NOMO-1 (cell line): ENCODE data around the gene MAGI1.

ENCODE experiments used
- DNase-seq, 2 experiments: peaks; one replicate each; lab custom pipeline; 2025; ENCODE audit not compliant: unreplicated experiment in 2 of 2; lab: John Stamatoyannopoulos, UW

MAGI1 gene

DNA sequence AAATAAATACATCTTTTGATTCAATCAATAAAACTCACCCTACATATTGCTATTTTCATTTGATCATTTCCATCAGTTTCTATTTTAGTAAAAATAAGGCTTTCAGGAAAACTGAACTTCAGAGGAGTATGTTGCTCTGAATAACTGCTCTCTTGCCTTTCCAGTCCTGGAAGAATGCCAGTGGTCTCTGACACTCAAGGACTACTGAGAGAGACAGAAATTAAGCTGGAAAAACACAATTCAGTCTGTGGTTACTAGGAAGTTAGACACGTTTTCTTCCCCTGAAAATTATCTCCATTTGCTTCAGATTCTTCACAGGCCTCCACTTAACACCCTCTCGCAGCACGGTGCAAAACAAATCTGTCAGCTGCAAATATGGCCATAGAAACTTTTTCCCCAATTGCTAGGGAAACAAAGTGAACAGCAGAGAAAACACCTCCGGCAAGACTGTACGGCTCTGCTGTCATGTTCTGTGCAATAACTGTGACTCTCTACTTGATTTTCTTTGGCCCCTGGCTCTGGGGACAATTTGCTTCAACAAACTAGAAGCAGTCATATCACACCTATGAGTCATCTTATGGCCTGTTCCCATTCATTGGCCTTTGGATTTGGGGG is 353.0 kb downstream of the MAGI1 start:
- DNase-seq, result no peak

DNA sequence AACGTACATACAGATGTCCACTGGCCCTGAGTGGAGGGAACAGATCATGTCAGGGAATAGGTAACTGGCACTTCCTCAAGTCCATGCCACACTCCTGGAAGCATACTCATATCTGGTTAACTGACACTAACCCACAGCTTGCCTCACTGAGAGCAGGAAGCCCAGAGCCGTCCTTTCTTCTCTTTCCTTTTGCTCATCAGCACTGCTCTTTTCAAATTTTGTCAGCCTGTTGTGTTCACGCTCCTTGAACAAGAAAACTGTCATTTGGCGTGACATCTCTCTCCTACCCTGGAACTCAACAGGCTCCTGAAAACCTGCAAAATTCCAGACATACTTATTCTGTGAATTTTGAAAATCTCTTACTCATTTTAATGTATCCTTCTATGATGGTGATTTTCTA is 360.2 kb downstream of the MAGI1 start:
- DNase-seq, result no peak

DNA sequence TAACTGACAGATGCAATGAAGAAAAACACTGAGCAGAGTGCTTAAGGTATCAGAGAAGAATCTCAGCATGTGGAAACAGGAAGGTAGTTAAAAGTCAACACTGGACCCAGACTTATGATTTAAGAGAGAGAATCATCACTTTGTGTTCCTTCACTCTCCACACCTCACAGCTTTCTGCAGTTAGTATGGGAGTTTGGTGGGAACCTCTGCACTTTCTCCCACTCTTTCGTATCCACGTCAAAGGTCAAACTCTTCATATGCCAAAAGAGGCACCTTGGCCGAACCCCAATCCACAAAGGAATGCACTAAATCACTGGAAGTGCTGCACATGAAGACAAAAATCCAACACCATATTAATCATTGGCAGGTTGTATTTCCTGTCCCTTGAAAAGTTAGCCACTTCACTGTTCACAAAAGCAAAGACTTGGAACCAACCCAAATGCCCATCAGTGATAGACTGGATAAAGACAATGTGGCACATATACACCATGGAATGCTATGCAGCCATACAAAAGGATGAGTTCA is 361.2 kb downstream of the MAGI1 start:
- no peak for DNase-seq

- DNase-seq, result no peak
These were observed 362.1 kb downstream of the MAGI1 start for GRCh38 chr3:65676580-65676979.

- no peak for DNase-seq
These were observed 363.7 kb downstream of the MAGI1 start for GRCh38 chr3:65675011-65675410.

DNA sequence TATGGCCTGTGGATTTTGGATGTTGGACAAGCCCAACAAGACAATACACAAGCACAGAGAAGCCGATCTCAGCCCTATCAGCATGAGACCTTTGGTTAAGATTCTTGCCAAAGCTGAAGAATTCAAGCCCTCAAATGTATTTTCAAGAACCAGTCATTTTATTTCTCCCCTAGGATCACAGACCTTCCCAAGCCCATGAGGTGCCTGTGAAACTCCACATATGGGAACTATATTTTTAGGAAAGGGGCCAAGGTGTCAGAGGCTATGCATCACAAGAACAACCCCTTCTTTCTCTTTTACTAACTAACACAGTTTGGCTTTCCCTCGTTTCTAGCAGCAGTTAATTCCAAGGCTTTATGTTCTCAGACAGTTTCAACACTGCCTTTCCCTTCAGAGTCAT is 364.5 kb downstream of the MAGI1 start:
- DNase-seq, result no peak

DNA sequence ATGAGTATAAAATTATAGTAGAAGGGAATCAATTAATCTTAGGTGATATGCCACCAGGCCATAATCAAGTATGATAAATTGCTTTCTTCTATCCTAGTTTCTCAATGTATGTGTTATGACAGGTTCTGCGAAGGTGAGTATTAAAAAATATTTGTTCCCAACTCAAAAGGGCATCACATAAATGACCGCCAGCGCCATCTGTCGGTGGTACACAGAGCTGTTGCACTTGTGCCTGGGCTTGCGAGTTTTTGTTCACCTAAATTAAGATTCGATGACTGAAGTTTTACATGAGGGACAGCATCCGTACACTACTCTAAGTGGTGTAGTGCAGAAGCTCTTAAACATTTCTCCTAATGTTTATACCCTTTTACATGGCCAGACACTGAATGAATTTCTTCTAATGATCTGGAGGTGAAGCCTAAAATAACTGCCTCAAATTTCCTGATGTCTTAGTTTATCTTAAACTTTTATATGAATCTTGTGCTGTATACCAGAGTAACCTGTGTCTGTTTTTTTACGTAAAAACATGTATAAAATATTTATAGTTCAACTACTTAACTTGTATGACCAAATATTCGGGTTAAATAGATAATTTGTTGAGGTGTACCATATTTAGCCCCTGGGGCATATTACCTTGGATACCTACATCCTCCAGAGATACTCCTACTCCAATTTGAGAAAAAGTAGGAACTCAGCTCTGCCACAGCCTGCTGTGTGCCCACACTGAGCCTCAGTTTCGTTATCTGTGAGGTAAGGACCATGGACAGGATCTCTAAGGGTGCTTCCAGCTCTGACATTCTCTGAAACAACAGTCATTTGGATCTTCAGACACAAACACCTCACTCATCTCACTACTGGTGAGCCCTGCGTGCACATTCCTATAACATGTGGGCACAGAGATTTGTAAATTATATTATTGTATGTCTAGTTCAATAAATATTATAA is 365.6 kb downstream of the MAGI1 start:
- peak in 1 of 2 experiments; percentile 35 for DNase-seq

DNA sequence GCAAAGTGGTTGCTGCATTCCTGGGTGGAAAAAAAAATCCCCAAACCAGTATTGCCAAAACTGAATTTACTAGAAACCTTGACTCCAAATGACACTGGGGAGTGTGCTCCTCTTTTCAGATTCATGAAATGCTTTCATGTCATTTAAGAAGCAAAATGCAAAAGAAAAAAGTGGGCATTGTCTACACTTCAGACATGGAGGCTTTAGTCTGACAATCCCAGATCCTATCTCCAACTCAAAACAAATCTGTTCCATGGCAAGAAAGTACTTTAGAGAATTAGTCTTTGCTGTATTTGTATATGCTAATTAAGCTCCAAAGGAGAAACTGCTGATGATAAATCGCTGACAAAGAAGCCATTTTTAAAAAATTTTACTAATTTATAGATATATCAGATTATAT is 366.7 kb downstream of the MAGI1 start:
- DNase-seq, result no peak

GRCh38 chr3:65671004-65671403 is 367.7 kb downstream of the MAGI1 start:
- no peak for DNase-seq

DNA sequence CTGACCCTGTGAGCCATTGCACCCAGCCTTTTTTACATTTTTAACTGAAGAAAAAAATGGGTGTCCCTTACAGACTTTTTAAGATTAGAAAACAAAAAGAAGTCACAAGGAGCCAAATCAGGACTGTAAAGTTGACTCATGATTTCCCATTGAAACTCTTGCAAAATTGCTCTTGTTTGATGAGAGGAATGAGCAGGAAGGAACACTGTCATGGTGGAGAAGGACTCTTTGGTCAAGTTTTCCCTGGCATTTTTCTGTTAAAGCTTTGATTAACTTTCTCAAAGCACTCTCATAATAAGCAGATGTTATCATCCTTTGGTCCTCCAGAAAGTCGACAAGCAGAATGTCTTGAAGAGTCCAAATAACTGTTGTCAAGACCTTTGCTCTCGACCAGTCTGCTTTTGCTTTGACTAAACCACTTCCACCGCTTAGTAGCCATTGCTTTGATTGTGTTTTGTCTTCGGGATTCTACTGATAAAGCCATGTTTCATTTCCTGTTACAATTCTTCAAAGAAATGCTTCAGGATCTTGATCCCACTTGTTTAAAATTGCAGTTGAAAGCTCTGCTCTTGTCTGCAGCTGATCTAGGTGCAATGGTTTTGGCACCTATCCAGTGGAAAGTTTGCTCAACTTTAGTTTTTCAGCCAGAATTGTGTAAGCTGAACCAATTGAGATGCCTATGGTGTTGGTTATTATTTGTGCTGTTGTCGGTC is 369.4 kb downstream of the MAGI1 start:
- DNase-seq, result no peak

- no peak for DNase-seq
These were observed 370.8 kb downstream of the MAGI1 start for GRCh38 chr3:65667963-65668362.

GRCh38 chr3:65666448-65667091 is 372.1 kb downstream of the MAGI1 start:
- DNase-seq, result no peak

- no peak for DNase-seq
These were observed 372.8 kb downstream of the MAGI1 start for GRCh38 chr3:65665915-65666314.

DNA sequence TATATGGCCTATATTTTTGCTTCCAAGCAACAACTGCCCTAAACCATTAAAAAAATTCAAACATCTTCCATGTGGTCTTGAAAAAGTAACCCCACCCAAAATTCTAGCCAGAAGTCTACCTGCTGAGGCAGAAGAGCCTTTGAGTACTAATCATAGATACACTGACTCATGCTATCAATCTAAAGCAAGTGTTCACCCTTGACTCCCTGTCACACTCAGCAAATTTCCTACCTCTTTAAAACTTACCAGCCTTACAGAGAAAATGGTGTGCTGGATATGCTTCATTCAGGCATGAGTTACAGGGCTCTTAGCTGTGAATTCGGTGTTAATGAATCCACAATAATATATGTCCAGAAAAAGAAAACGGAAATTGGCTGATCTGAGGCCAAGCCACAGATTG is 373.8 kb downstream of the MAGI1 start:
- DNase-seq, result no peak

DNA sequence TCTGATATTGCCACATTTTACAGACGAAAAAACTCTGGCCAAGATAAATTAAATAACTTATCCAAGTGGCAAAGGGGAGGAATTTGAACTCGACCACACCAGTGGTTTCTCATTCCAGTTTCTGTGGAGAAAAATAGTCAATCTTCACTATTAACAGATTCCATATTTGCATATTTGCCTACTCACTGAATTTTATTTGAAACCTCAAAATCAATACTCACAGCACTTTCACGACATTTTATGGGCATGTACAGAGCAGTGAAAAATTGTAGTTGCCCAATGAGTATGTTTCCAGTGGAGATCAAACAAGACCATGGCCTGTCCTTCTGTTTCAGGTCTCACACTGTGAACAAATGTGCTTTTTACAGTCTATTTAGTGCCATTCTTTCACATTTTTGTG is 374.3 kb downstream of the MAGI1 start:
- no peak for DNase-seq

DNA sequence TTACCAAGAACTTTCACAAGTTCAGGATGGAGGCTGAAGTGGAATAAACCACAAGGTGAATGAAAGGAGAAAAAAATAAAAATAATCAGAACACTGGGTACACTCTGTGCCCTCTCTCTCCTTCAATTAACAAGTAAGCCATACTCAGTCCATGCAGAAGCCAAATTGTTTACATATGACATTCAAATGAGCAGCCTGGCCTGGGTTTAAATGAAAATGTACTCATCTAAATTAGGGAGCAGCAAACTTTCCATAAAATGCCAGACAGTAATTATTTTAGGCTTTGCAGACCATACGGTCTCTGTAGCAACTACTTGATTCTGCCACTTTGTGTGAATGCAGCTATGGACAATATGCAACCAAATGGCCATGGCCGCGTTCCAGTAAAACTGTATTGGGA is 376.6 kb downstream of the MAGI1 start:
- DNase-seq, result no peak

DNA sequence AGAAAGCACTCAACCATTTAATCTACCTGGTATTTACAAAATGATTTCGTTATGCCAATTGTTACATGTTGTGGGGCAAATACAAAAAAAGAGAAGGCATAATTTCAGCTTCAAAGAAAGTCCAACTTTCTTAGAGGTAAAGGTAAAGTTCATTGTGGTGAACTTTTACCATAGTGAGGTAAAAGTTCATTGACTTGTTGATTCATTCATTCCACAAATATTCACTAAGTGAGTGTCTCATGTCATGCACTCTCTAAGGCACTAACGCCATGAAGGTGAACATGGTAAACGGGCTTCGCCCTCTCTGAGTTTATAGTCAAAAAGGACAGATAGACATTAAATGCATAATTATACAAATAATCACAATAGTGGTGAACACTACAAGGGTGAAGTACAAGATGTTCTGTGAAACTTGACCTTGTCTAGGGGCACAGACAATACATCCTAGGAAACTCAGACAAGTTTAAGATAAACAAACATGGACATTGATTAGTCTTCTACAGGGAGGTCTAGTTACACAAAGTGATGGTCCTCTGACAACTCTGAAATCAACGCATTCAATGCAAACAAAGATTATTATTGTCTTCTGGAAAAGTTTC is 378.6 kb downstream of the MAGI1 start:
- no peak for DNase-seq

GRCh38 chr3:65659396-65659795 is 379.3 kb downstream of the MAGI1 start:
- no peak for DNase-seq

GRCh38 chr3:65658401-65658800 is 380.3 kb downstream of the MAGI1 start:
- DNase-seq, result no peak

GRCh38 chr3:65655061-65655460 is 383.7 kb downstream of the MAGI1 start:
- no peak for DNase-seq
